ENCODE results near the gene CNNM3.

GRCh38 chr2:96861074-96861473 is 45.0 kb downstream of the CNNM3 start:
- TF ChIP-seq POLR2A (IDR thresholded peaks at IDR 0.05; ENCODE audit: extremely low read depth, insufficient read length) (no peak), CTCF (IDR thresholded peaks at IDR 0.05; ENCODE audit: low read depth, low read length) (no peak), MAX (IDR thresholded peaks at IDR 0.05; ENCODE audit: low read depth, low read length) (no peak)

Measured in NB4 (cell line).